ENCODE measurements around the gene PITPNB.

Gene PITPNB

GRCh38 chr22:27853424-27853823, 65.6 kb downstream of the PITPNB start:
- DNase-seq = no peak

- DNase-seq = no peak
Observed at GRCh38 chr22:27851974-27852746, 66.9 kb downstream of the PITPNB start.

GRCh38 chr22:27850000-27850521, 69.0 kb downstream of the PITPNB start:
- no peak for DNase-seq

- DNase-seq = no peak
Observed at GRCh38 chr22:27848005-27848404, 71.1 kb downstream of the PITPNB start.

GRCh38 chr22:27846910-27847309, 72.1 kb downstream of the PITPNB start:
- no peak for DNase-seq

- no peak for DNase-seq
Observed at GRCh38 chr22:27846248-27846757, 72.8 kb downstream of the PITPNB start.

GRCh38 chr22:27845644-27846043, 73.4 kb downstream of the PITPNB start:
- DNase-seq = no peak

- no peak for DNase-seq
Observed at GRCh38 chr22:27844656-27845591, 74.1 kb downstream of the PITPNB start.

- DNase-seq = no peak
Observed at GRCh38 chr22:27844256-27844655, 74.8 kb downstream of the PITPNB start.

GRCh38 chr22:27843441-27843840, 75.6 kb downstream of the PITPNB start:
- DNase-seq = no peak

GRCh38 chr22:27842669-27843431, 76.2 kb downstream of the PITPNB start:
- no peak for DNase-seq

- DNase-seq = no peak
Observed at GRCh38 chr22:27842201-27842600, 76.9 kb downstream of the PITPNB start.

- DNase-seq = no peak
Observed at GRCh38 chr22:27840436-27840835, 78.6 kb downstream of the PITPNB start.

GRCh38 chr22:27839057-27839660, 79.9 kb downstream of the PITPNB start:
- DNase-seq = no peak

- DNase-seq = no peak
Observed at GRCh38 chr22:27836181-27836580, 82.9 kb downstream of the PITPNB start.

- no peak for DNase-seq
Observed at GRCh38 chr22:27835446-27835845, 83.6 kb downstream of the PITPNB start.

GRCh38 chr22:27834364-27835185, 84.5 kb downstream of the PITPNB start:
- DNase-seq = no peak

GRCh38 chr22:27833803-27834202, 85.3 kb downstream of the PITPNB start:
- DNase-seq = no peak

GRCh38 chr22:27832606-27833005, 86.5 kb downstream of the PITPNB start:
- no peak for DNase-seq

GRCh38 chr22:27829620-27830019, 89.4 kb downstream of the PITPNB start:
- DNase-seq = no peak
